Measurements from ENCODE around the gene FNDC8. TPM values are rescaled to one million over a fixed set of nuclear protein-coding genes. Genes with fewer than 3 reads are reported as not detected.

FNDC8 gene
- total RNA-seq, 1 experiment from 2014 or later = not detected

GRCh38 chr17:35138218-35138617 lies 16.8 kb downstream of the FNDC8 start:
- Histone ChIP-seq H3K79me2 (ENCODE audit: low read depth) (peaks cover 23% of the 10 kb centered on the region), H3F3A (ENCODE audit: insufficient read depth, low read depth) (no peaks in the 10 kb centered on the region), H4K20me1 (ENCODE audit: insufficient read depth) (no peaks in the 10 kb centered on the region), H3K27ac (no peak overlapping the region), H3K4me3 (no peak overlapping the region), H3K4me2 (no peak overlapping the region), H3K9me2 (ENCODE audit: insufficient read depth) (no peaks in the 10 kb centered on the region), H2AFZ (no peak overlapping the region), H3K9me3 (ENCODE audit: insufficient read depth, low read depth) (no peaks in the 10 kb centered on the region), H3K4me1 (replicated peaks; ENCODE audit: insufficient read depth) (peaks cover 6% of the 10 kb centered on the region), H3K27me3 (ENCODE audit: insufficient read depth, low read depth) (no peaks in the 10 kb centered on the region), H3K36me3 (ENCODE audit: low read depth) (peaks cover 14% of the 10 kb centered on the region; the same call in 1 of the 2 replicates)
- CTCF ChIA-PET = no interaction called here
- intact Hi-C loops (cut with micrococcal nuclease; ENCODE audit: unreplicated experiment) = loop anchor here (10.0 kb wide), 1 partner anchor 607 kb away; no protein-coding TSS in a partner anchor
- POLR2A ChIA-PET (ENCODE audit: unreplicated experiment) = no interaction called here
- DNase-seq = no peak
- BruUV-seq (replicated peaks) = no TSS peak
- no peak for TF ChIP-seq CTCF (conservative IDR thresholded peaks at IDR 0.05)
- TF ChIP-seq EZH2 (IDR thresholded peaks at IDR 0.05; ENCODE audit: low read depth) = no peak

GRCh38 chr17:35141681-35142466 lies 20.5 kb downstream of the FNDC8 start, which contains the start of gene NLE1:
NLE1 (minus strand) TSS chr17:35142303; CDS start chr17:35142275, 28 bp downstream.
- ChIA-PET CTCF (no interaction called here), POLR2A (ENCODE audit: unreplicated experiment) (no interaction called here)
- H4K20me1 ChIP-seq (ENCODE audit: insufficient read depth) = no peaks in the 10 kb centered on the region
- no TSS peak for BruUV-seq (replicated peaks)
- H3K27me3 ChIP-seq (ENCODE audit: insufficient read depth, low read depth) = peaks cover 10% of the 10 kb centered on the region; the same call in 1 of the 2 replicates
- H2AFZ ChIP-seq = peak within 1 kb of the TSS; percentile 100
- H3K4me1 ChIP-seq (replicated peaks; ENCODE audit: insufficient read depth) = peaks cover 6% of the 10 kb centered on the region
- no peak within 1 kb of the TSS for H3K27ac ChIP-seq
- H3K9me3 ChIP-seq (ENCODE audit: insufficient read depth, low read depth) = no peaks in the 10 kb centered on the region
- DNase-seq = peak; percentile 49 to 79
- TF ChIP-seq EZH2 (IDR thresholded peaks at IDR 0.05; ENCODE audit: low read depth) (no peak), CTCF (conservative IDR thresholded peaks at IDR 0.05) (peak; percentile 85)
- H3K9me2 ChIP-seq (ENCODE audit: insufficient read depth) = no peaks in the 10 kb centered on the region
- H3K4me2 ChIP-seq = peak within 1 kb of the TSS; percentile 76
- intact Hi-C loops (cut with micrococcal nuclease; ENCODE audit: unreplicated experiment) = loop anchor here (5.0 to 10.0 kb wide), 5 partner anchors 100 to 390 kb away; partner anchors contain the start of genes SLFN12 and SLFN5
- no peaks in the 10 kb centered on the region for H3F3A ChIP-seq (ENCODE audit: insufficient read depth, low read depth)
- H3K79me2 ChIP-seq (ENCODE audit: low read depth) = peaks cover 23% of the 10 kb centered on the region
- peak within 1 kb of the TSS; percentile 100 for H3K4me3 ChIP-seq
- 0 out of 2 replicates have a peak, but pooled peaks cover 2% of the 10 kb centered on the region for H3K36me3 ChIP-seq (ENCODE audit: low read depth)

GRCh38 chr17:35142467-35142796 lies 21.0 kb downstream of the FNDC8 start:
- H3K27me3 ChIP-seq (ENCODE audit: insufficient read depth, low read depth) = peaks cover 15% of the 10 kb centered on the region; the same call in 1 of the 2 replicates
- no peaks in the 10 kb centered on the region for H3K9me3 ChIP-seq (ENCODE audit: insufficient read depth, low read depth)
- POLR2A ChIA-PET (ENCODE audit: unreplicated experiment) = no interaction called here
- H3K4me3 ChIP-seq = peak overlapping the region; percentile 100
- intact Hi-C loops (cut with micrococcal nuclease; ENCODE audit: unreplicated experiment) = loop anchor here (5.0 to 10.0 kb wide), 5 partner anchors 100 to 390 kb away; partner anchors contain the start of genes SLFN12 and SLFN5
- BruUV-seq (replicated peaks) = no TSS peak
- peaks cover 6% of the 10 kb centered on the region for H3K4me1 ChIP-seq (replicated peaks; ENCODE audit: insufficient read depth)
- H3F3A ChIP-seq (ENCODE audit: insufficient read depth, low read depth) = no peaks in the 10 kb centered on the region
- no peaks in the 10 kb centered on the region for H3K36me3 ChIP-seq (ENCODE audit: low read depth)
- no peaks in the 10 kb centered on the region for H3K9me2 ChIP-seq (ENCODE audit: insufficient read depth)
- no peak for DNase-seq
- peak overlapping the region; percentile 76; the same call in 1 of the 2 replicates for H3K4me2 ChIP-seq
- CTCF ChIA-PET = no interaction called here
- H3K79me2 ChIP-seq (ENCODE audit: low read depth) = peaks cover 23% of the 10 kb centered on the region
- no peak for TF ChIP-seq EZH2 (IDR thresholded peaks at IDR 0.05; ENCODE audit: low read depth)
- TF ChIP-seq CTCF (conservative IDR thresholded peaks at IDR 0.05) = peak; percentile 2; the same call in 1 of the 2 replicates
- no peak overlapping the region for H3K27ac ChIP-seq
- no peaks in the 10 kb centered on the region for H4K20me1 ChIP-seq (ENCODE audit: insufficient read depth)
- no peak overlapping the region; the same call in 1 of the 2 replicates for H2AFZ ChIP-seq
